ENCODE data around the gene ZNF512B.
"Not testable (repeated sequence)": the region's sequence is repeated elsewhere in the genome, so short reads cannot be mapped to it uniquely, and the experiment has no call there.

Gene ZNF512B

GRCh38 chr20:63963784-63964301 lies 5.9 kb downstream of the ZNF512B start:
- no peak for DNase-seq (ENCODE audit: low read depth)

GRCh38 chr20:63963348-63963741 lies 6.4 kb downstream of the ZNF512B start:
- no peak for DNase-seq (ENCODE audit: low read depth)

GRCh38 chr20:63962426-63963347 lies 7.0 kb downstream of the ZNF512B start:
- no peak for DNase-seq (ENCODE audit: low read depth)

- no peak for DNase-seq (ENCODE audit: low read depth)
Measured at GRCh38 chr20:63961664-63962425, 7.9 kb downstream of the ZNF512B start.

GRCh38 chr20:63960654-63961621 lies 8.8 kb downstream of the ZNF512B start:
- not testable (repeated sequence) for DNase-seq (ENCODE audit: low read depth)

- DNase-seq (ENCODE audit: low read depth): no peak
Measured at GRCh38 chr20:63959699-63960075, 10.0 kb downstream of the ZNF512B start.

GRCh38 chr20:63958964-63959698 lies 10.6 kb downstream of the ZNF512B start:
- no peak for DNase-seq (ENCODE audit: low read depth)

GRCh38 chr20:63958471-63958870 lies 11.3 kb downstream of the ZNF512B start:
- DNase-seq (ENCODE audit: low read depth): no peak

GRCh38 chr20:63957690-63958441 lies 11.9 kb downstream of the ZNF512B start:
- DNase-seq (ENCODE audit: low read depth): no peak

GRCh38 chr20:63957004-63957689 lies 12.6 kb downstream of the ZNF512B start:
- no peak for DNase-seq (ENCODE audit: low read depth)

- DNase-seq (ENCODE audit: low read depth): no peak
Measured at GRCh38 chr20:63956664-63957003, 13.1 kb downstream of the ZNF512B start.

- DNase-seq (ENCODE audit: low read depth): peak; percentile 66
Measured at GRCh38 chr20:63955827-63956663, 13.7 kb downstream of the ZNF512B start, which contains the start of gene UCKL1. Gene UCKL1, minus strand, starts transcription at chr20:63956416. Its CDS starts 44 bp downstream, at chr20:63956372.

GRCh38 chr20:63955281-63955826 lies 14.4 kb downstream of the ZNF512B start:
- DNase-seq (ENCODE audit: low read depth): no peak

- DNase-seq (ENCODE audit: low read depth): no peak
Measured at GRCh38 chr20:63953764-63954429, 15.8 kb downstream of the ZNF512B start.

- no peak for DNase-seq (ENCODE audit: low read depth)
Measured at GRCh38 chr20:63952769-63953168, 17.0 kb downstream of the ZNF512B start.

GRCh38 chr20:63952210-63952535 lies 17.6 kb downstream of the ZNF512B start:
- no peak for DNase-seq (ENCODE audit: low read depth)

- DNase-seq (ENCODE audit: low read depth): no peak
Measured at GRCh38 chr20:63951398-63952209, 18.1 kb downstream of the ZNF512B start.

Measured in HS-27A (cell line).